Mucosa of stomach (tissue), 1 donor: Measurements from ENCODE around the gene SFSWAP.

Source experiments
- H3K27me3 ChIP-seq: one replicate; pipeline ENCODE4 v1.7.0; 2013; ENCODE audit warnings: mild to moderate bottlenecking, low read length; ENCODE audit not compliant: control insufficient read depth, insufficient read depth
- H3K36me3 ChIP-seq: one replicate; pipeline ENCODE4 v1.7.0; 2013; ENCODE audit warnings: low read length; ENCODE audit not compliant: control insufficient read depth, insufficient read depth
- H3K4me1 ChIP-seq: one replicate; pipeline ENCODE4 v1.7.0; 2013; ENCODE audit warnings: mild to moderate bottlenecking, low read length; ENCODE audit not compliant: control insufficient read depth, insufficient read depth
- H3K4me3 ChIP-seq: one replicate; pipeline ENCODE4 v1.7.0; 2013; ENCODE audit warnings: low read length
- H3K9ac ChIP-seq: one replicate; pipeline ENCODE4 v1.7.0; 2013; ENCODE audit warnings: mild to moderate bottlenecking, low read length, moderate library complexity
- H3K9me3 ChIP-seq: one replicate; pipeline ENCODE4 v1.7.0; 2013; ENCODE audit warnings: mild to moderate bottlenecking, low read length, moderate library complexity; ENCODE audit not compliant: control insufficient read depth
- donor health status: Pancreatic carcinoma.

Gene SFSWAP

GRCh38 chr12:131793243-131794022, 82.5 kb downstream of the SFSWAP start:
- Histone ChIP-seq H3K36me3 (peaks cover 7% of the 10 kb centered on the region), H3K27me3 (no peaks in the 10 kb centered on the region), H3K9me3 (no peaks in the 10 kb centered on the region), H3K4me3 (no peak overlapping the region), H3K4me1 (no peaks in the 10 kb centered on the region), H3K9ac (no peak overlapping the region)

GRCh38 chr12:131794061-131794460, 83.2 kb downstream of the SFSWAP start:
- peaks cover 7% of the 10 kb centered on the region for H3K36me3 ChIP-seq

GRCh38 chr12:131794573-131794972, 83.7 kb downstream of the SFSWAP start:
- Histone ChIP-seq H3K9me3 (no peaks in the 10 kb centered on the region), H3K4me1 (no peaks in the 10 kb centered on the region), H3K4me3 (no peak overlapping the region), H3K36me3 (peaks cover 7% of the 10 kb centered on the region), H3K9ac (no peak overlapping the region), H3K27me3 (no peaks in the 10 kb centered on the region)

More at GRCh38 chr12:131794061-131794460, 83.2 kb downstream of the SFSWAP start:
- Histone ChIP-seq H3K27me3 (no peaks in the 10 kb centered on the region), H3K9me3 (no peaks in the 10 kb centered on the region), H3K4me1 (no peaks in the 10 kb centered on the region), H3K9ac (no peak overlapping the region), H3K4me3 (no peak overlapping the region)

GRCh38 chr12:131795064-131795463, 84.2 kb downstream of the SFSWAP start:
- H3K9ac ChIP-seq = no peak overlapping the region
- H3K36me3 ChIP-seq = peaks cover 7% of the 10 kb centered on the region
- no peaks in the 10 kb centered on the region for H3K9me3 ChIP-seq
- H3K4me3 ChIP-seq = no peak overlapping the region
- no peaks in the 10 kb centered on the region for H3K27me3 ChIP-seq
- no peaks in the 10 kb centered on the region for H3K4me1 ChIP-seq

GRCh38 chr12:131795690-131796410, 85.0 kb downstream of the SFSWAP start:
- peaks cover 7% of the 10 kb centered on the region for H3K36me3 ChIP-seq
- H3K4me1 ChIP-seq = no peaks in the 10 kb centered on the region
- H3K27me3 ChIP-seq = no peaks in the 10 kb centered on the region
- no peak overlapping the region for H3K9ac ChIP-seq
- H3K4me3 ChIP-seq = no peak overlapping the region
- H3K9me3 ChIP-seq = no peaks in the 10 kb centered on the region

GRCh38 chr12:131796411-131796736, 85.5 kb downstream of the SFSWAP start:
- H3K36me3 ChIP-seq = peaks cover 7% of the 10 kb centered on the region

GRCh38 chr12:131796754-131797587, 86.1 kb downstream of the SFSWAP start:
- H3K36me3 ChIP-seq = peaks cover 7% of the 10 kb centered on the region
- H3K9ac ChIP-seq = no peak overlapping the region
- no peak overlapping the region for H3K4me3 ChIP-seq
- no peaks in the 10 kb centered on the region for H3K27me3 ChIP-seq
- no peaks in the 10 kb centered on the region for H3K9me3 ChIP-seq
- H3K4me1 ChIP-seq = no peaks in the 10 kb centered on the region

More at GRCh38 chr12:131796411-131796736, 85.5 kb downstream of the SFSWAP start:
- no peak overlapping the region for H3K9ac ChIP-seq
- H3K4me1 ChIP-seq = no peaks in the 10 kb centered on the region
- no peaks in the 10 kb centered on the region for H3K27me3 ChIP-seq
- H3K9me3 ChIP-seq = no peaks in the 10 kb centered on the region
- no peak overlapping the region for H3K4me3 ChIP-seq

- no peak overlapping the region for H3K4me3 ChIP-seq
- peaks cover 7% of the 10 kb centered on the region for H3K36me3 ChIP-seq
- no peaks in the 10 kb centered on the region for H3K9me3 ChIP-seq
- H3K27me3 ChIP-seq = no peaks in the 10 kb centered on the region
- H3K9ac ChIP-seq = no peak overlapping the region
- no peaks in the 10 kb centered on the region for H3K4me1 ChIP-seq
These were observed 86.7 kb downstream of the SFSWAP start for GRCh38 chr12:131797588-131797934.

GRCh38 chr12:131799195-131799594, 88.3 kb downstream of the SFSWAP start:
- Histone ChIP-seq H3K4me1 (peaks cover 5% of the 10 kb centered on the region), H3K9me3 (no peaks in the 10 kb centered on the region), H3K27me3 (no peaks in the 10 kb centered on the region), H3K4me3 (no peak overlapping the region), H3K36me3 (peaks cover 7% of the 10 kb centered on the region), H3K9ac (no peak overlapping the region)

GRCh38 chr12:131799828-131800593, 89.1 kb downstream of the SFSWAP start:
- no peak overlapping the region for H3K4me3 ChIP-seq
- H3K4me1 ChIP-seq = peaks cover 5% of the 10 kb centered on the region
- peaks cover 7% of the 10 kb centered on the region for H3K36me3 ChIP-seq
- H3K9ac ChIP-seq = no peak overlapping the region
- no peaks in the 10 kb centered on the region for H3K9me3 ChIP-seq
- no peaks in the 10 kb centered on the region for H3K27me3 ChIP-seq

- H3K9me3 ChIP-seq = no peaks in the 10 kb centered on the region
- no peak overlapping the region for H3K4me3 ChIP-seq
- H3K4me1 ChIP-seq = peaks cover 5% of the 10 kb centered on the region
- H3K27me3 ChIP-seq = no peaks in the 10 kb centered on the region
- no peak overlapping the region for H3K9ac ChIP-seq
- peaks cover 7% of the 10 kb centered on the region for H3K36me3 ChIP-seq
These were observed 89.8 kb downstream of the SFSWAP start for GRCh38 chr12:131800594-131801135.
